Hepatocyte (in vitro differentiated cells): ENCODE data around the gene VCP. TPM values are rescaled to one million over a fixed set of nuclear protein-coding genes. Genes with fewer than 3 reads are reported as not detected.
A peak's percentile ranks its signal among the peaks of the same experiment; 100 is the strongest.

Source experiments
- DNase-seq: peaks from one replicate; pipeline ENCODE4 v3.0.0-alpha.2; 2016; ENCODE audit warnings: low spot score
- H2AFZ ChIP-seq: fragments of 200-600 bp; sonication (generic); 2 replicates; pipeline ENCODE4 v1.6.0; 2016; ENCODE audit warnings: antibody characterized with exemption, mild to moderate bottlenecking
- H3K27ac ChIP-seq: fragments of 200-600 bp; sonication (generic); 2 replicates; pipeline ENCODE4 v1.5.1; 2016; ENCODE audit warnings: mild to moderate bottlenecking
- H3K27me3 ChIP-seq: fragments of 200-600 bp; sonication (generic); 2 replicates; pipeline ENCODE4 v1.6.1; 2016
- H3K36me3 ChIP-seq: fragments of 200-600 bp; sonication (generic); replicated peaks from 2 replicates; pipeline ENCODE4 v1.5.1; 2016; ENCODE audit warnings: low read depth; ENCODE audit not compliant: insufficient read depth
- H3K4me1 ChIP-seq: fragments of 200-600 bp; sonication (generic); 2 replicates; pipeline ENCODE4 v1.5.1; 2016; ENCODE audit warnings: mild to moderate bottlenecking, moderate library complexity; ENCODE audit not compliant: insufficient read depth
- H3K4me2 ChIP-seq: fragments of 200-600 bp; sonication (generic); 2 replicates; pipeline ENCODE4 v1.6.0; 2016
- H3K4me3 ChIP-seq: fragments of 200-600 bp; sonication (generic); 2 replicates; pipeline ENCODE4 v1.5.1; 2016; ENCODE audit warnings: mild to moderate bottlenecking
- H3K79me2 ChIP-seq: fragments of 200-600 bp; sonication (generic); 2 replicates; pipeline ENCODE4 v1.6.0; 2017; ENCODE audit warnings: mild to moderate bottlenecking
- H3K9me2 ChIP-seq: fragments of 200-600 bp; sonication (generic); replicated peaks from 2 replicates; pipeline ENCODE4 v1.6.0; 2017; ENCODE audit warnings: mild to moderate bottlenecking; ENCODE audit not compliant: insufficient read depth
- H3K9me3 ChIP-seq: fragments of 200-600 bp; sonication (generic); 2 replicates; pipeline ENCODE4 v1.5.1; 2016; ENCODE audit warnings: low read depth, mild to moderate bottlenecking
- H4K20me1 ChIP-seq: fragments of 200-600 bp; sonication (generic); 2 replicates; pipeline ENCODE4 v1.6.0; 2016; ENCODE audit warnings: mild to moderate bottlenecking; ENCODE audit not compliant: insufficient read depth, poor library complexity, severe bottlenecking
- CTCF ChIP-seq: fragments of 200-600 bp; sonication (generic); IDR thresholded peaks from 2 replicates; pipeline ENCODE4 v1.5.1; 2016; ENCODE audit warnings: antibody characterized with exemption, mild to moderate bottlenecking; ENCODE audit not compliant: poor library complexity
- EZH2 ChIP-seq: fragments of 200-600 bp; sonication (generic); IDR thresholded peaks from 2 replicates; pipeline ENCODE4 v1.6.1; 2016; ENCODE audit warnings: antibody characterized with exemption, mild to moderate bottlenecking, borderline replicate concordance
- EZH2phosphoT487 ChIP-seq: fragments of 200-600 bp; sonication (generic); IDR thresholded peaks from one replicate; pipeline ENCODE4 v1.6.1; 2018; ENCODE audit warnings: antibody characterized with exemption, mild to moderate bottlenecking, low read depth, moderate library complexity; ENCODE audit not compliant: unreplicated experiment, severe bottlenecking
- WGBS: methylation state at CpG from one replicate; pipeline ENCODE4 v1.1.6; 2016; ENCODE audit warnings: low lambda C conversion rate; ENCODE audit errors: missing lambda C conversion rate; 5-methylcytosine and 5-hydroxymethylcytosine counted together
- polyA plus RNA-seq: library from polyadenylated mRNA; unstranded; fragments of >200 nt; fragmentation: Nextera tagmentation; extraction: Ambion mirVana; gene quantifications from 2 replicates; pipeline ENCODE4 v1.2.1, GENCODE V29; 2016
- total RNA-seq: library from RNA; depleted of rRNA; stranded (reverse); fragments of >200 nt; gene quantifications from 2 replicates; pipeline ENCODE4 v1.2.3, GENCODE V29; 2014

Gene VCP
- total and polyA plus RNA-seq, 2 experiments from 2014 or later, result 250 to 284 TPM

- H3K36me3 ChIP-seq, result no peaks in the 10 kb centered on the region
Observed at GRCh38 chr9:35103660-35104191, 31.3 kb upstream of the VCP start.

DNA sequence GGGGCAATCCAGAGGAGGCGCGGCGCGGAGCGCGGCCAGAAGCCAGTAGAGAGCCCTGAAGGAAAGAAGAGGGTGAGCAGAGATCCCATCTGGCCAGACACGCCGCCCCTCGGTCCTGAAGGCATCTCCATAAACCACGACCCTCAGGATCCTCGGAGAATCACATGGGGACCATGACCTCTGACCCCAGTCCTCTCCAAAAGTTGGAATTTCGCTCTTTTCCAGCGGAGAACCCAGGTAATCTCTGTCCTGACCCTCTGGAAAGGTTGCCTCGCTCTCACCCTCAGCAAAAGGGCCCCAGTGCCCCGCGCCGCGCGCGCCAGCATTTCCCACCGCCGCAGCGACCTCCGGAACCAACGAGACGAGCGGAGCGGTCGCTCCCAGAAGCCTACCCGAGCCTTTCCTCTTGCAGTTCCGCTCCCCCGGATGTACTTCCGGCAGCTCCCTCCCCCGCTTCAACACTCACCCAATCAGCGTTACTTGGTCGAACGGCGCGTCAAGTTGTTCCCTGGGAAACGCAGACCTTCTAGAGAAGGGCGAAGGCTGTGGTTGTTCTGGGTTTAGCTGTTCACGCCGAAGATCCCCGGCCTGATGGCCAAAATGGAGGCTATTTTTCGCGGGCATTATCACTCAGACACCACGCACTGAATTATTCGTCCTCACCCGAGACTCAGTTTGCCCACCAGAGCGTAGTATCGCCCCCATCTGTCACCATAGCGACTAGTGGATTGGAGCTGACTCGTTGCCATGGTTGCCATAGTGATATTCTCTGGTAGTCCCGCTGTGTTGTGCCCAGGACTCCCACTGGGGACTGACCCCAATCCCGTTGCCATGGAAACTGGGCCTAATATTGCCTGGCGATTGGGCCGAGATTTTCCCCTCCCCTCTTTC, 30.6 kb upstream of the VCP start, which contains the start of gene STOML2:
TSS of gene STOML2 (minus strand) at position 363 of the 891 bp plus-strand sequence. CDS start at position 326, 37 bp downstream.
- Histone ChIP-seq H2AFZ (peak within 1 kb of the TSS; percentile 81), H3K79me2 (peaks cover 16% of the 10 kb centered on the region), H3K4me1 (peaks cover 11% of the 10 kb centered on the region), H3K9me3 (no peaks in the 10 kb centered on the region), H4K20me1 (no peaks in the 10 kb centered on the region), H3K4me2 (peak within 1 kb of the TSS; percentile 97), H3K36me3 (no peaks in the 10 kb centered on the region), H3K4me3 (peak within 1 kb of the TSS; percentile 73), H3K9me2 (no peaks in the 10 kb centered on the region), H3K27ac (peak within 1 kb of the TSS; percentile 83), H3K27me3 (no peaks in the 10 kb centered on the region)
- no peak for TF ChIP-seq CTCF
- no peak for TF ChIP-seq EZH2phosphoT487
- no peak for TF ChIP-seq EZH2
- DNase-seq, result peak; percentile 96
- WGBS, result under 1% methylated on average over 57 of the region's 57 CpGs

More at GRCh38 chr9:35103660-35104191, 31.3 kb upstream of the VCP start:
- peaks cover 11% of the 10 kb centered on the region for H3K4me1 ChIP-seq
- no peak for DNase-seq
- no peaks in the 10 kb centered on the region for H3K9me2 ChIP-seq
- peaks cover 18% of the 10 kb centered on the region for H3K79me2 ChIP-seq
- H3K4me2 ChIP-seq, result peak overlapping the region; percentile 82
- no peaks in the 10 kb centered on the region for H3K27me3 ChIP-seq
- H3K4me3 ChIP-seq, result peak overlapping the region; percentile 37
- WGBS, result 37% methylated on average over 5 of the region's 5 CpGs
- H3K9me3 ChIP-seq, result no peaks in the 10 kb centered on the region
- TF ChIP-seq EZH2phosphoT487, result no peak
- no peak for TF ChIP-seq CTCF
- TF ChIP-seq EZH2, result no peak
- peak overlapping the region; percentile 31 for H2AFZ ChIP-seq
- H3K27ac ChIP-seq, result peak overlapping the region; percentile 62
- no peaks in the 10 kb centered on the region for H4K20me1 ChIP-seq

DNA sequence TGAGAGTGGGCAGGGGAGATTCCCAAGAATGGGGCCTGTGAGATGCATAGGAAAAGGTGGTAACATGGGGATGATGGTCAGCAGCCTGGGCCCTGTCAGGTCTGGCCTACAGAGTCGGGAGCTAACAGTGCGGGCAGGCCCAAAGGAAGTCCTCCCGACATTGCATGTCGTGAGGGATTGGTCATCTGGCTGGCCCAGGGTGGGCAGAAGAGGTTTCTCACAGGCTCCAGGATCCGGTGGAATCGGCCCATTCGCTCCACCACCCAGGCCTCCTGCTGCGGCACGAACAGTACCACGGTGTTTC, 30.0 kb upstream of the VCP start:
- Histone ChIP-seq H3K27ac (peak overlapping the region; percentile 83), H3K4me2 (peak overlapping the region; percentile 97), H3K36me3 (no peaks in the 10 kb centered on the region), H3K9me2 (no peaks in the 10 kb centered on the region), H3K4me3 (peak overlapping the region; percentile 73), H3K79me2 (peaks cover 16% of the 10 kb centered on the region), H3K27me3 (no peaks in the 10 kb centered on the region), H3K9me3 (no peaks in the 10 kb centered on the region), H3K4me1 (peaks cover 11% of the 10 kb centered on the region), H4K20me1 (no peaks in the 10 kb centered on the region), H2AFZ (peak overlapping the region; percentile 81)
- DNase-seq, result no peak
- TF ChIP-seq EZH2phosphoT487, result no peak
- TF ChIP-seq EZH2, result no peak
- TF ChIP-seq CTCF, result no peak
- 6% methylated on average over 10 of the region's 10 CpGs for WGBS
